GM18517 (cell line): ENCODE measurements around the gene GOLGB1.
"Not testable (repeated sequence)": the region's sequence is repeated elsewhere in the genome, so short reads cannot be mapped to it uniquely, and the experiment has no call there.

Experiments
- ATAC-seq: cut with Tn5 transposase; IDR thresholded peaks from one replicate; pipeline ENCODE4 v1.9.1; 2021; ENCODE audit warnings: mild to moderate bottlenecking, moderate library complexity; ENCODE audit not compliant: unreplicated experiment

Gene GOLGB1, protein sequence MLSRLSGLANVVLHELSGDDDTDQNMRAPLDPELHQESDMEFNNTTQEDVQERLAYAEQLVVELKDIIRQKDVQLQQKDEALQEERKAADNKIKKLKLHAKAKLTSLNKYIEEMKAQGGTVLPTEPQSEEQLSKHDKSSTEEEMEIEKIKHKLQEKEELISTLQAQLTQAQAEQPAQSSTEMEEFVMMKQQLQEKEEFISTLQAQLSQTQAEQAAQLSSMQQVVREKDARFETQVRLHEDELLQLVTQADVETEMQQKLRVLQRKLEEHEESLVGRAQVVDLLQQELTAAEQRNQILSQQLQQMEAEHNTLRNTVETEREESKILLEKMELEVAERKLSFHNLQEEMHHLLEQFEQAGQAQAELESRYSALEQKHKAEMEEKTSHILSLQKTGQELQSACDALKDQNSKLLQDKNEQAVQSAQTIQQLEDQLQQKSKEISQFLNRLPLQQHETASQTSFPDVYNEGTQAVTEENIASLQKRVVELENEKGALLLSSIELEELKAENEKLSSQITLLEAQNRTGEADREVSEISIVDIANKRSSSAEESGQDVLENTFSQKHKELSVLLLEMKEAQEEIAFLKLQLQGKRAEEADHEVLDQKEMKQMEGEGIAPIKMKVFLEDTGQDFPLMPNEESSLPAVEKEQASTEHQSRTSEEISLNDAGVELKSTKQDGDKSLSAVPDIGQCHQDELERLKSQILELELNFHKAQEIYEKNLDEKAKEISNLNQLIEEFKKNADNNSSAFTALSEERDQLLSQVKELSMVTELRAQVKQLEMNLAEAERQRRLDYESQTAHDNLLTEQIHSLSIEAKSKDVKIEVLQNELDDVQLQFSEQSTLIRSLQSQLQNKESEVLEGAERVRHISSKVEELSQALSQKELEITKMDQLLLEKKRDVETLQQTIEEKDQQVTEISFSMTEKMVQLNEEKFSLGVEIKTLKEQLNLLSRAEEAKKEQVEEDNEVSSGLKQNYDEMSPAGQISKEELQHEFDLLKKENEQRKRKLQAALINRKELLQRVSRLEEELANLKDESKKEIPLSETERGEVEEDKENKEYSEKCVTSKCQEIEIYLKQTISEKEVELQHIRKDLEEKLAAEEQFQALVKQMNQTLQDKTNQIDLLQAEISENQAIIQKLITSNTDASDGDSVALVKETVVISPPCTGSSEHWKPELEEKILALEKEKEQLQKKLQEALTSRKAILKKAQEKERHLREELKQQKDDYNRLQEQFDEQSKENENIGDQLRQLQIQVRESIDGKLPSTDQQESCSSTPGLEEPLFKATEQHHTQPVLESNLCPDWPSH (N-terminal part only)

DNA sequence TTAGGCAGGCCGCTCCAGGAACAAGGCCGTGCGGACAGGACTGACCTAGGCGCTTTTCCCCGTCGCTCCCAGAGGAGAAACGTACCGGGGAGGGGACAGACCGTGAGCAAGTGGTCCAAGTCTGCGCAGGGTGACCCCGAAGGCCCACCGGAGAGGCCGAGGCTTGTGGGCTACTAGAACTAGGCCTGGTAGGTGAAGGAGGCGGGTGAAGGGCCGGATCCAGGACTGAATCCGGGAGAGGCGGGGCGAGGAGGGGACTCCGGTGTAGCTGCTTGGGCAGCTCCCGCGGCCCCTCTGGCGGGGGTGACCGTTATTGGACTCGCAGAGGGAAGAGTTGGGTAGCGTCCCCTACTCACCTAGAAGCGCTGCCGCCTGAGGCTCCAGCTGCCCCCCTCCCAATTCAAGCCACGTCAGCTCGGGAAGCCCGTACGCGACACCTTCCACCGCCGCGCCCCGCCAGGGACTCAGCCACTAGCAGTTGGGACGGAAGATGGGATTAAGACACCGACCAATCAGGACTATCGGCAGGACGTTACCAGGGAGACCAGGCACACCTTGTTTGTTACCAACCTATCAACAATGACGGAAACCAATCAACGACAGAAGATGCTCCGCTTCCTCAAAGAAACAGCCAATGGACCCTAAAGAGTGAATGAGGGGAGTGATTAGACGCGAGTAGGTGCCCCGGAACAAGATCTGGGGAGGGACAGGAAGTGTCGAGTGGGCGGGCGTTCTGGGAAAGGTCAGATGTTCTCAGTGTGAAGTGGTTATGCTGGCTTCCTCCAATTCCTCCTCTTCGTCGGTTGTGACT, at the start of gene GOLGB1:
GOLGB1 (minus strand) TSS at position 466 of the 811 bp plus-strand sequence. CDS start 18,770 bp downstream, outside the sequence.
- ATAC-seq = peak; percentile 99

DNA sequence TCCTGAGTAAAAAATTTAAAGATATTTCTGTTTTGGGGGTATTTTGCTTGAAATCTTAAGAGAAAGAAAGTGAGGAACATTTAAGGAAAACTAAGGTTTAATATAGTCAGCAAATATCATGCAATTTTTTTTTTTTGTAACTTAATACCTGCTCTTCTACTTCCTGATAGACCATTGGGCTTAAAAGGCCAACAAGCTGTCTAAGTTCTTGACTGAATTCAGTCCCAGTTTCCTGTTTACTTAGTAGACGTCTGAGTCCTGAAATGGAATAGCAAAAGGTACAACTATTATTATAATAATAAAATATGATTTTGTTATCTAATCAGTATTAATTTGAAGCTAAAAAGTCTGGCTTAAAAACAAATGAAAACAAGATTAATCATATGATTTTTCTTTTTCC, 47.4 kb upstream of the GOLGB1 start:
- ATAC-seq = no peak

DNA sequence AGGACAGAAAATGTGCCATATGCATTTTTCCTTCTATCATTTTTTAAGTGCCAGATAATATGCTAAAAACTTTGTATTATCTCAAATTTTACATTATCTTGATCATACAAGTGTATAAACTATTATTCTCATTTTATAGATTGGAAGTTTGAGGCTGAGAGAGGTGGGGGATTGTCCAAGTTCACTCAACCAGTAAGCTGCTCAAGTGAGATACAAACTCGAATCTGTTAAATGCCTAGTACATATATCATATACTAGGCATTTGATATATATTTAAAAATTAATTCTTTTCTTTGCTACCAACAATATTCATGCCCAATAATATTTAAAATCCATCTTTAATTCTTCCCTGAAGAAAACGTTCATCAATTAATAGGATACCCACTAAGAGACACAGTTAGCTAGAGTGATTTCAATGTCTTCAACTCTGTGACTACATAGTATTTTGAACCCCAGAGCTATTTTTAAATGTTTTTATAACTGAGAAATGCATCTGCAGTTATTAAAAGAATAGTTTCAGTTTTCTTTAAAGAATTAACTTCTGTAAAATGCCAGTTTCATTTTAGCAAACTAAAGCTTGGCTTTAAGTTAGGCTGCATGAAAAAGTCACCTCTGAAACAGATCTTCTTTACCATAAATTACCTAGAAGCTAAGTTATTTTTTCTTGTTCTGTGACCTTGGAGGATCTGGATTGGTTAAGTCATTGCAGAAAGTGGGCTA, 44.9 kb upstream of the GOLGB1 start:
- peak; percentile 58 for ATAC-seq

DNA sequence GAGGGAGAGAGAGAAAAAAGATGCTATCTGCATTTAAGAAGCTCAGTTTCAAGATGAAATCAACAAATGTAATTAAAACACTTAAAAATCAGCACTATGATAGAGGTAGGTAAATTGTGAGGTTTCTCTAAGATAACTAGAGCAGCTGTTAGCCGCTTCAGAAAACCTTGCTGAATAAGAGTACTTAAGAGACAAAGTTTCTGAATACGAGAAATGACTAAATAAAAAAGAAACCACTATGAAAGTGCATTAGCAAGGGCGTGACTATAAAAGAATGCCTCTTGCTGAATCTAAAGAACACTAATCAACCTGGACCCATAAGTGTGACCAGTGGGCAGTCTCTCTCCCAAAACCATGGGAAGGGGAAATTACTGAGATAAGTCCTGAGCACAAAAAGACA, 43.5 kb upstream of the GOLGB1 start:
- ATAC-seq = peak; percentile 49

DNA sequence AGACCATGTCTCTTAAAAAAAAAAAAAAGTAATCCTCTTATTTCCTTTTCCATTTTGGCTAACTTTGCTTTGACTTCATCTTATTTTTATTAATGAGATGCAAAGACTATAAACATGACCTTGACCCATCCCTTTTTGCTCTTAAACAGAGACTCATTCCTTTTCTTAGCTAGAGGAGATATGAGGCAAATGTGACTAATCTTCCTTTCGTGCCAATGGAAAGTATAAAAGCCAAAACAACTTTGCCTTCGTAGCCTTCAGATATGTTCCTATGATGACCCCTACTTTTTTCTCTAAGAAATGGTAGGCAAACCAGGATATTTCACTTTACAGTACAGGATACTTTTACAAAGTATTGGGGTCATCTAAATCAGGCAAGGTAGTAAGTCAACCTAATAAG, 36.9 kb upstream of the GOLGB1 start:
- no peak for ATAC-seq

DNA sequence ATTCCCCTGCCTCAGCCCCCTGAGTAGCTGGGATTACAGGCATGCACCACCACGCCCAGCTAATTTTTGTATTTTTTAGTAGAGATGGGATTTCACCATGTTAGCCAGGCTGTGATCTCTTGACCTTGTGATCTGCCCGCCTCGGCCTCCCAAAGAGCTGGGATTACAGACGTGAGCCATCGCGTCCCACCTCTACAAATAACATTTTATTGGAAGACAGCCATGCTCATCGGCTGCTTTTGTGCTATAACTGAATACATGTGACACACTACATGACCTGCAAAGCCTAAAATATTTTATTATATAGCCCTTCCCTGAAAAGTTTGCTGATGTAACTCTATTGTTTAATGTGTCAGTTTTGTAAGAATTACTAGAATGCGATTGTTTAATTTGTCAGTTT, 33.2 kb upstream of the GOLGB1 start:
- not testable (repeated sequence) for ATAC-seq

DNA sequence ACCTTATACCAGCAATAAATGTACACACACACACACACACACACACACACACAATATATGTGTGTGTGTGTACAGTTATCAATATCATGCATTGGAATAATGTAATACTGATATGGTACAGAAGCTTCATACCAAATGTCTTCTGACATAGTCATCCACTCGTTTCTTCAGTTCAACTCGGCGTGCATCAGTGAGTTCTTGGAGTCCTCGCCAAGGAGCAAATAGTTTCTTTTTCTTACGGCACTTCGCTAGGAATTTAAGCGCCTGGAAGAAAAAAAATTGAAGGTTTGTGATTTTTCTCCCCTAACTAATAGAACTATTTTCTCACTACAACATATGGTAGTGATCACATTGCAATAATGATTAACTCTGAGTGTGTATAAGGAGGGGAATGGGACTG, 32.1 kb upstream of the GOLGB1 start:
- no peak for ATAC-seq

DNA sequence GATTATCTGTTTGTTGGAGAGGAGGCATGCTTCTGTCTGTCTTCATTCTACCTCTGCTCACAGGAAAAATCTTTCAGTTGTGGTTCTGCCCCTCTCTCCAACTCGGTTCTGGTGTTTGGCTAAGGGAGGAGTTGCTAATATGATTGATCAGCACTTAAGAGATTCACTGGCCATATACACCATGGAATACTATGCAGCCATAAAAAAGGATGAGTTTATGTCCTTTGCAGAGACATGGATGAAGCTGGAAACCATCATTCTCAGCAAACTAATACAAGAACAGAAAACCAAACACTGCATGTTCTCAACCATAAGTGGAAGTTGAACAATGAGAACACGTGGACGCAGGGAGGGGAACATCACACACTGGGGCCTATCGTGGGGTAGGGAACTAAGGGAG, 25.6 kb upstream of the GOLGB1 start:
- not testable (repeated sequence) for ATAC-seq

DNA sequence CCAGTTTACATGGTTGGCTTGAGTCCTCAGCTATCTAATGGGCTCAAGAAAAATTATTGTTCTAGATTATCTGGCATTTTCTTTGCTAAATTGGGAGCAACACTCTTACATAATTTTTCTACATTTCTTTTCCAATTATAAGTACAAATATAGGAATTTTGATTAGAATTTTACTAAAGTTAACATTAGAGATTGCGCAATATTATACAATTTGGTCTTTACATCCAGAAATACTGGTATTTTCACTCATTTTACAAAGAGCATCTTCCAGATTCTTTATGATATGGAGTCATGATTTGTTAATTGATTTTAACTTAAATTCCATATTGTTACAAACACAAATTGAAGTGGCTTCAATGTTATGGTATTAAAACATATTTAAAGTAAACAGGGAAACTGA, 19.7 kb upstream of the GOLGB1 start:
- ATAC-seq = no peak

DNA sequence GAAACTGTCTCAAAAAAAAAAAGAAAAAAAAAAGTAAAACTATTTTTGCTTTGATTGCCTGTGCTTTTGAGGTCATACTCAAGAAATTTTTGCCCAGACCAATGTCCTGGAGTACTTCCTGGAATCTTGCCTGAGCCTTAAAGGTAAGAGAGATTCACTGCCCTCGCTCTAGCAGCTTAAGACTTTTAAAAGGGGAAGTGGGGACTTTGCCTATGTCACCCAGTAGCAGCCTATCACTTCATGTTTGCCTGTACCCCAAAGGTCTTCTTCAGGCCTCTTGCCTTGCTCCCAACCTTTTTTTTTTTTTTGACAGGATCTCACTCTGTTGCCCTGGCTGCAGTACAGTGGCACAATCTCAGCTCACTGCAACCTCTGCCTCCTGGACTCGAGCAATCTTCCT, 18.9 kb upstream of the GOLGB1 start:
- no peak for ATAC-seq

DNA sequence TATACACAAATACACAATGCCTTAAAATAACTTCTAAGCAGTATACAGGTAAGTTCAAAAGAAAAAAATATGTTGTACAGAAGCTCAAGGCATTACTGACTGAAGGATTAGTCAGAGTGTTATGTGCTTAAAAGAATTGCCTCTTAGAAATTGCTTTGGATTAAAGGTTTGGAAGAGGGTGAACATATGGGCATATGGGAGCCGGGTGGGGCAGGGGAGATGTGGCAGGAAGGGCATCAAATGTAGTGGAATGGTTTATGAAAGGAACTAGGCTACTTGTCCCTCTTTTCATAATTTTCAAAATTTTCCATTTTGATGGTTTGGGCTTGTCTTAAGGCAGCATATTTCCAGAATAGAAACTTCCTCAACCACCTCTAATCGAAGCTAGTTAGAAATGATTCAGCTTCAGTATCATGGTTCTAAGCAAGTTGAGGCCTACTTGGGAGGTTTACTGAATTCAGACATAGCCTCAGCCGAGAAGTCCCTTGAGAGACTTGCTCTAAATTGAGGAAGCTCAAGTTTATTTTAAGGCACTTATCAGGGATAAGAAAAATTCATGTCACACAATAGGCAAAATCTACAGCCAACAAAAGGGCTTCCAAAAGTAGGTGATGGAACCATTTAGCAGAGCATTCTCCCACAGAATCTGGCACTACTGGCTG, 10.1 kb upstream of the GOLGB1 start:
- ATAC-seq = no peak

DNA sequence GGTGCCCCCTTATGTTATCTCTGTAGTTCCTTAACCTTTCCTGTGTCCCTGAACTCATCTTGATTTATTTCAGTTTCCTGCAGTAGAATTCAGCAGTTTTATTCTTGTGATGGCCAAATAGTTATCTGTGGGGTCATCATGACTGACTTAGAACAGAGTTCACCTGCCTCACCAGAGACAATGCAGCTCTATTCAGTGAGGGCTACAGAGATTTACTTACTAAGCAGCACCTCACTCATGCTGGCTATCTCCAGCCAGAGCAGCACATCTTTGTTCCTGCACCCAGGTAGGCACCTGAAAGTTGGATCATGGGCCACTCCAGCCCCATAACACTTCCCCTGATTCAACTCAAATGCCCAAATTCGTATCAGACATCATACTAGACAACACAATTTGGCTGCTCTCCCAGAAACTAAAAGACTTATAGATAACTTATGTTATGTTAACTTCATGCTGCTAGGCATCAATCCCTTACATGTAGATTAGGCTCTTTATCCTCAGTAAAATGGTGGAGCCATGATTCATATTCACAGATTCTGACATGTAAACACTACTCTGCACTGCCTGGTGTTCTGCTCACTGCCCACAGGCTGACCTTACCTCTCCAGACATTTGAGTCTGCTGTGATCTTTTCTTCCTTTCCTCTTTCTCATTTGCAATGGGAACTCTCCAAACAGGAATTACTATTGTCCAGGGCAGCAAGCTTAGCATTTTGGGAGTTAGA, 9.3 kb upstream of the GOLGB1 start:
- ATAC-seq = no peak

DNA sequence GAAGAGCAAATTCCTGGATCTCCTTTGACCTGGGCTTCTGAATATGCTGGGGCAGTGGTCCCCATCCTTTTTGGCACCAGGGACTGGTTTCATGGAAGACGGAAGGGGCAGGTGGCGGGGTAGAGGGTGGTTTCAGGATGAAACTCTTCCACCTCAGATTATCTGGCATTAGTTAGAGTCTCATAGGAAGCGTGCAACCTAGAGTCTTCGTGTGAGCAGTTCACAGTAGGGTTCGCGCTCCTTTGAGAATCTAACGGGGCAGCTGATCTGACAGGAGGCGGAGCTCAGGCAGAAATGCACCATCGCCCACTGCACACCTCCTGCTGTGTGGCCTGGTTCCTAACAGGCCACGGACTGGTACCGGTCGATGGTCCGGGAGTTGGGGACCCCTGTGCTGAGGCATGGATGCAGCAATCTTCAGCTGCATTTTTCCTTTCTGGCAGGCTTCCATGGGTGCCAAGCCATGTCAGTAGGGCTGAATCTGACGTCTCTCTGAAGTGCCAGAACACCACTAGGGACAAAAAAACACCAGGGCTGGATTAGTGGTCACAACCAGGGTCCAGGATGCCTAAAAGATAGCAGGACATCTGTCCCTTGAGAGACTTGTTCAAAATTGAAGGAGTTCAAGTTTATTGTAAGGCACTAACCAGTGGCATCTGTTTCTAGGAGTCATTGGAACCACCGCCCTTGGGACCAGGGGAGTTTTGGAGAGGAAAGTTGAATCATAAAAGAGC, 8.4 kb upstream of the GOLGB1 start:
- ATAC-seq = no peak

DNA sequence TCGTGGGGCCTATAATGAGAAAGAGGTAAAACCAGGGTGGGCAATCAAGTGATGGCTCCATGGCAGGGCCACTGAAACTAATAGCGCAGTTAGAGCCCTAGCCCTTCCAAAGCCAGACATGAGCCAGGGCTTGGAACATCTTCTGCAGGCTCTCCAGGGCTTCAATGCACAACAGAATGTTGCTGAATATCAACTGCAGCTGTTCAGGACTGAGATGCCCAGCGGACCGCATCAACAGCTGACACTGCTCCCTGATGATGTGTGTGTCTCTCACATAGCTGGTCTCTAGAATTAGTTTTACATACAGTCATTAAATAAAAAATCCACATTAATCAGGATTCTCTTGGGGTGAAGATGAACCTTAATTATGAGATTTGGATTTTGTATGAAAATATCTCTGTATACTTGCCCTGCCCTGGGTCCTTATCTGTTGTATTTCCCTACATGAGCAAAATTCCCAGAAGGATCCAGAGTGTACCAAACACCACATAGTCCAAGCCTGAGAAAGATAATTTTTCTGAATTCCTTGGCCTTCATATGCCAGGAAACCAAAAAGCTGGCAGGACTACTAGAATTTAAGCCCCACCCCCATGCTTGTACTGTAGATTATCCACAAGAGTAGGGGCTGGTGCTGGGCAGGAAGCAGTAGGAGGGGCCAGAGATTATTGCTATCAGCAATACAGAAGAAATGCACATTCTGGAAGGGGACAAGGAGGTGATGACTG, 7.7 kb upstream of the GOLGB1 start:
- no peak for ATAC-seq

DNA sequence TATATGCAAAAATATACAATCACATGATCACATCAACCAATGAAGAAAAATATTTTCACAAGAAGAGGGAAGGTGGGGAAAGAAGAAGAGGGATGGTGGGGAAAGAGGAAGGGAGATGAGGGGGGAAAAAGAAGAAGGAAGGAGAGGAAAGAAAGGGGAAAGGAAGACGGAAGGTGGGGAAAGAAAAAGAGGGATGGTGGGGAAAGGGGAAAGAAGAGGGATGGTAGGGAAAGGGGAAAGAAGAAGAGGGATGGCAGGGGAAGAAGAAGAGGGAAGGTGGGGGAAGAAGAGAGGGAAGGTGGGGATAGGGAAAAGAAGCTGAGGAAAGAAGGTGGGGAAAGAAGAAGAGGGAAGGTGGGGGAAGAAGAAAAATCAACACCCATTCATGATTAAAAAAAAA, 3.2 kb upstream of the GOLGB1 start:
- ATAC-seq = no peak

DNA sequence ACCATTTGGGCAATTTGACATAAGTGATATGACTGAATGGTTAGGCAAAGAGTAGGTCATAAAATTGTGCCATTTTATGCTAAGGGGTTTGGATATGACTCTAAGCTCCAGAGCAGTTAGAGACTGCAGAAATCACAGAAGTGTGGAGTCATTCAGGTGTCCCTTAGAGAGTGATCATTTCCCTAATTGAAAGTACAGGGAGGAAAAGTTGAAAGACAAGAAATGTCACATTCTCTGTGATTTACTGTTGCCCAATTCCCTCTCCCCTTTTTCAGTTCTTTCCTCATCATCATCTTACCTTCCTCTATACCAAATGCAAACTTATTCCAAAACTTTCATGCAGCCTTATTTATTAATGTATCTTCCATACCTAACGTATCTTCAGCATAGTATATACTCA, 2.7 kb upstream of the GOLGB1 start:
- ATAC-seq = no peak

DNA sequence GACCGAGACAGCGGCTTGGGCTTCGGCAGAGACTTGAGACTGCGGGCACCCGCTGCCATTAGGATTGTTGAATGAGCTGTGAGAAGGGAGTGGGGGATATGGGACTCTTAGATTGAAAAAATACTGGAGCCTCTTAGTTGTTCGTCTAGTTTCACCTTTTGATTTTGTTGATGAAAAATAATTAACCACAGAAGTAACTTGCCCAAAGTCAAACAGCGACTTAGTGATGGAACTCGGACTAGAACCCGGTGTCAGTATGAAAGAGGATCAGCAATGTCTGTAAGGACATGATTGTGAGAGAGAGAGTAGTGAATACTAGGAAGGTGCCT, 510 bp upstream of the GOLGB1 start:
- ATAC-seq = no peak
